Right renal pelvis (tissue), 4 donors: ENCODE results near the gene AK9. TPM values are rescaled to one million over a fixed set of nuclear protein-coding genes. Genes with fewer than 3 reads are reported as not detected.
"Not testable (repeated sequence)": the region's sequence is repeated elsewhere in the genome, so short reads cannot be mapped to it uniquely, and the experiment has no call there.

Experiments
- DNase-seq, 4 donors: peaks; one replicate each; pipeline ENCODE4 v3.0.0-alpha.2; 2013; ENCODE audit warnings: low read depth in 4 of 4, low spot score in 3 of 4, missing footprints in 1 of 4
- polyA plus RNA-seq, 4 donors: library from polyadenylated mRNA; unstranded; fragments of 120-200 nt; gene quantifications; one replicate each; pipeline ENCODE4 v1.2.1, GENCODE V29; 2013; ENCODE audit not compliant: insufficient read length in 4 of 4

The AK9 gene
- polyA plus RNA-seq, 4 donors, result 12.0 to 14.5 (median 13.6) TPM

DNA sequence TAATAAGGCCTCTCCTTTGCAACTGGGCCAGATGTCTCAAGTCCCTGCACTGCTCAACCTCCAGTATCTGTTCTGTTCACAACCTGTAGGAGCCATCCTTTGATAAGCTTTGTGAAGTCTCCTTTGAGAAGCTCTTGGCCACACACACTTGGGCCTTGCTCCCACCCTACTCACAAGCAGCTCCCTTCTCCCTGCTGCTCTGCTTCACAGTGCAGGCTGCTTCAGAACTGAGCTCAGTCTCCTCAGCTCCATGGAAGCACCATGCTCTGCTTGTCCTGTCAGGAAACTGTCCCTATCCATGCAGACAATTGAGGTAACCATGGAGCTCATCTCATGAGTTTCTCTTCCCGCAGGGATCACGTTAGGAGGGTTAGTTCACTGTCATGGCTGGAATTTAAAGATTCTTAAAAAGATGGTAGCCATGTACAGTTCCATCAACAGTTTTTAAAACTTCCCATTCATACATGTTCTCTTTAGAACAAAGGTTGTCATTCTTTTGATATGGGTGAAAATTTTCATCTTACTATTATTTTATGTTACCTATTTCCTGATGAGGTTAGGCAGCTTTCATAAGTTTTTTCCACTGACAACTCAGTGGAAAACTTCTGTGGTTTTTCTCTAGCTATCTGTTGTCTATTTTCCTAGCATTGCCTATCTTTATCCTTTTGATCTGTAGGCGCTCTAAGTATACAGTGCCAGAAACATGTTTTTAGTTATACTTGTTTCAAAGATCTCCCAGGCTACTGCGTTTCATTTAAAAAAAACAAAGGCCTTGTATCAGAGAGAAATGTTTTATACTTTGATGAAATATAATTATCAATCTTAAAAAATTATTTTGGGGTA lies 62.6 kb downstream of the AK9 start:
- no peak for DNase-seq

DNA sequence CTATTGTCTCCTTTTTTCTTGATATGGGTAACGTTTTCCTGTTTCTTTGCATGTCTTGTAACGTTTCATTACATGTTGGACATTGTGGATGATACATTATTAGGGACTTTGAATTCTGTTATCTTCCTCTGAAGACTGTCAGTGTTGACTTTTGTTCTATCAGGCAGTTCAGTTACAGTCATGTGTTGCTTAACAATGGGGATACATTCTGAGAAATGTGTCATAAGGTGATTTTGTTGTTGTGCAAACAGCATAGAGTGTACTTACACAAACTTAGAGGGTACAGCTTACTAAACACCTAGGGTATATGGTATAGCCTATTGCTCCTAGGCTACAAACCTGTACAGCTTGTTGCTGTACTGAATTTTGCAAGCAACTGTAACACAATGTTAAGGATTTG lies 64.7 kb downstream of the AK9 start:
- no peak for DNase-seq

DNA sequence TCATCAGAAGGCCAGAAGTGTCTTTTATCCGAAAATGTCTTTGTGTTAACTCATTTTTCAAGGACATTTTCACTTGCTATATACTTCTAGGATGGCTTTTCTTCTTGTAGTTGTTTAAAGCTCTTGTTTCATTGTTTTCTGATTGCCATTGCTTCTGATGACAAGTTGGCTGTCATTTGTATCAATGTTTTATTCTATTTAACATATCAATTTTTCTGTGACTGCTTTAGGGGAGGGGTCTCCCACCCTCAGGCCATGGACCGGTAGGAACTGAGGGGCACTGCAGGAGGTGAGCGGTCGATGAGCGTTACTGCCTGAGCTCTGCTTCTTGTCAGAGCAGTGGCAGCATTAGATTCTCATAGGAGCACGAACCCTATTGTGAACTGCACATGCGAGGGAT lies 65.8 kb downstream of the AK9 start:
- DNase-seq, result no peak

DNA sequence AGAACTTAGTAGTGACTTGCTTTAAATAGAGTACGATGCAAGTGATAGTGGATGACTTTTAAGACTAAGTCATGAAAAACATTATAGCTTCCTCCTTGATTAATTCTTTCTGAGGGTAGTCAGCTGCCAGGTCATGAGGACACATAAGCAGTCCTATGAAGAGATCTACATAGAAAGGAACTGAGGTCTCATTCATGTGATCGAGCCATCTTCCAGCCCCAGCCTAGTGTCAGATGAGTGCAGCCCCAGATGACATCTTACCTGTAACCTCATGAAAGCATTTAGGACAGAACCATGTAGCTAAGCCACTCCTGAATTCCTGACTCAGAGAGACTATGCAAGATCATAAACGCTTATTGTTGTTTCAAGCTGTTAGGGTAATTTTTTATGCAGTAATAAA lies 67.7 kb downstream of the AK9 start:
- no peak for DNase-seq

DNA sequence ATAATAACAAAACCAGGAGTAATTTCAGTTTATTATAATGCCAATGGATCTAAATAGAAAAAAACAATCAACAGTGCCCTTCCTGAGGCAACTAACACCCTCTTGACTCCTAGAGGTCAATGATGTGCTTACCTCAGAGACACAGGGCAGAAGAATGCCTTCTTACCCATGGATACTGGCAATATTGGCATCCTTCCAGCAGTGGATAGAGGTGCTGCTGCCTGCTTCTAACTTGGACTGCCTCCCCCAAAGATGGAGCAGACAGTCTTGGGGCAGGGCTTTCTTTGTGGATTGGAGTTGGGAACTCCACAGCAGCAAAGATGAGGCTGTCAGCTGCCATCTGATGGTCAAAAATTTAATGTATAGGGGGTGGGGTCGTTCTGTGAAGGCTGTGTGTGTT lies 78.7 kb downstream of the AK9 start:
- DNase-seq, result no peak

DNA sequence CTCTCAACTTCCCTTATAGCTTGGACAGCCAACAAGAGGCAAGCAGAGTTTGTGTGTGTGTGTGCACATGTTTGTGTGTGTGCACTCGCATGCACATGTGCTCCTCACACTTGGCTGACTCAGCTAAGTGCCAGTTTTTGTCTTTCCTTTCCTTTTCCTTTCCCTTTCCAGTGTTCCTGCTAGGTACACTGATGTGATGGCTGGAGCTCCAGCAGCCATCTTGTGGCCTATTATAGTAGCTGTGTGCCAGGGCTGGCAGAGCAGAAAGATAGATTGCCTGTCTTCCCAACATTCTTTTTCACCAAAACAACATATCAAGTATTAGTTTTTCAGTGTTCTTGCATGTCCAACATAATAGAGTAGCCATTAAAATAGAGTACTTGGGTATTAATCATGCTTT lies 79.5 kb downstream of the AK9 start:
- no peak for DNase-seq

DNA sequence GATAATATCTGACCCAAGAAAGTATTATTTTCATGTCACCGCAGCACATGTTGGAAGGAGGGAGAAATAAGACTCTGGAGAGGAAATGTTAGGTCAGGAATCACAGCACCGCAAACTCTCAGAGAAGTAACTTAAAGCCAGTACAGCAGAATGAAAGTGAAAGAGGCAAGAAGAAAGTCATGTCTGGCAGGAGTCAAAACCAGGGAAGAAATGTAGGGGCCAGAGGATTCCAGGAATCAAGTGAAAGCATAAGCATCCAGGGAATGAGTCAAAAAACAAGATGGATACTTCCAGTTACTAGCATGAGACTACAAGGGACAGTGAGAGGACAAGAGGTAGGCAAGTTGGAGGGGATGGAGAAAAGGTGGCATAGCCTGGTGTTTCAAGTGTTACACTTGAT lies 80.4 kb downstream of the AK9 start:
- DNase-seq, result peak in 3 of 4 donors; percentile 14 to 28 (median 20)

DNA sequence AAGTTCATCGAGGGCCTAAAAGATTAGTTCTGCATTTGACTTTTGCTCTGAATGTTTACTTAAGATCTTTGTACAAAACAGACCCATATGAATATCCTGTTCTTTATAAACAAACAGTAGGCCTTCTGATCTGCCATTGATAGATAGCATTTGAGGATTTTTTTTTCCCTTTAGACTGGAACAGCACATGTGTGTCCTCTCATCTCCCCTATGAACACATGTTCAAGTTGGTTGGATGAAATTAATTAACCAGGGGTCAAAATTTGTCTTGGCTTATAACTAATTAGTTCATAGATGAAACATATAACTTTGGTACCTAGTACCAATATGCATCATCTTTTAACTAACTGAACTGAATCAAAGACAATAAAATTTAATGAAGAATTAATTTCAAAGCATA lies 81.3 kb downstream of the AK9 start:
- no peak for DNase-seq

DNA sequence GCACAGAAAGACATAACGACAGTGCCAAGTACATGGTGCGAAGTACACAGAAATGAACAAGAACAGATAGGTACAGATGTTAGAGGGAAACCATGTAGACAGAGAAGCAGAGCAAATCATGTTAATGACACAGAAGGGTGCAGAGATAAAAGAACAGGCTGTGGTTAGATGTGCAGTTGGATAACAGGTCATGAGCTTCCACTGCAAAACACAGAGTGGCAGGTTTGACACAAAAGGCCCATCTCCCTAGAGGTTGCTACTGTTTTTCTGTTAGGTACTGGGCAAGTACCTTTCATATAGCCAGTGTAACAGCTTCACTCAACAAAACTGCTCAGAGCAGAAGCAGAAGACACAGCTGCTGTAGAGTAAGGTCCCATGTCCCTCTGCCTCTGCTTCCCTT lies 84.6 kb downstream of the AK9 start:
- no peak for DNase-seq

DNA sequence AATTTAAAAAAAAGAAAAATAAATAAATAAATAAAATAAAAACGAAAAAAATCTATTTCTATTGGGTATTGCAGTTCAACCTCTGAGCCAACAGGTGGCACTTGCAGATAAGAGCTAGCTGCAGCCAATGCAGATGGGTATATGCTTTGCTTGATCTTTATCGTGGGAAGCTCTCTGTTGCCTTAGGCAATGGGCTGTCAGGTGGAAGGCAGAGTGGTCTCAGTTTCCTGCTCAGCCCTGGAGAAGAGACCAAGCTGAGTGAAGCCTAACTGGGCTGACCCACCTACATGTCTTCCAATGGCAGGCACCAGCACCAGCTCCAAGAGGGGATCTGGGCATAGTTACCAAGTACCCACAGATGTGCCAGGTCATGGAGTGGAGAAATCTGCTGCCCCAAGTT lies 95.0 kb downstream of the AK9 start:
- DNase-seq, result no peak

DNA sequence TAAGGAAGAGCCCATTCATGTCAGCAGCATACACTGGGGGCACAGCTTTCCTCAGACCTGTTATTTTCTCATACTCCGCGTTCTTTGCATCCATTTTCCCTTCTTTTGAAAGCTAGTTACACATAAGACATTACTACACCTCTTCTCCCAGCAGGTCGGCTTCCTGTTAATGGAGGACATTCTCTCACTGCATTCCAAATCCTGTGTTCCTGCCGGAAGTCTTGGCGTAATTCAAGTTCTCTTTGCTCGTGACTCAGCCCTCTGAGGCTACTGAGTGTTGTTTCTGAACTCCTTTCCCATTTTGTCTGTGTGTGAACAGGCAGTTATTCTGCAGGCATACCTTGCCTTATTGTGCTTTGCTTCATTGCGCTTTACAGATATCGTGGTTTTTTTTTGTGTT lies 110.5 kb downstream of the AK9 start:
- no peak for DNase-seq

DNA sequence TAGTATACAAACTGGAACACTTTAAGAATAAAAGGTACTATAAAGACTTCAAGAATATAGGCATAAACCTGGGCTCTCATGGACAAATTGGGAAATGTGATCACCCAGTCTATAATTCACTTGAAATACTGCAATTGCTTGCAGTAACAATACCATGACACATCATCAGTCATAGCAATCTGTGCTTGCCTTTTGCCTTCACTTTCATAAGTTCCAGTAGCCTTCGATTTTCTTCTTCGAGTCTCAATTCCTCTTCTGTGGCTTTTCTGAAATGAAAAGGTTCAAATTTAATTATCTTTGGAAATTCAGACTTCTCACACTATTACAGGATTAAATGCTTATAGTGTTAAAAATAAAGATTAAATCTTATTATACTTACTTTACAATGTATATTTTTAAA lies 111.6 kb downstream of the AK9 start:
- DNase-seq, result no peak

DNA sequence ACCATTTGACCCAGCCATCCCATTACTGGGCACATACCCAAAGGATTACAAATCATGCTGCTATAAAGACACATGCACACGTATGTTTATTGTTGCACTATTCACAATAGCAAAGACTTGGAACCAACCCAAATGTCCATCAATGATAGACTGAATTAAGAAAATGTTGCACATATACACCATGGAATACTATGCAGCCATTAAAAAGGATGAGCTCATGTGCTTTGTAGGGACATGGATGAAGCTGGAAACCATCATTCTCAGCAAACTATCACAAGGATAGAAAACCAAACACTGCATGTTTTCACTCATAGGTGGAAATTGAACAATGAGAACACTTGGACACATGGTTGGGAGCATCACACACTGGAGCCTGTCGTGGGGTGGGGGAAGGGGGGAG lies 121.1 kb downstream of the AK9 start:
- DNase-seq, result not testable (repeated sequence)

DNA sequence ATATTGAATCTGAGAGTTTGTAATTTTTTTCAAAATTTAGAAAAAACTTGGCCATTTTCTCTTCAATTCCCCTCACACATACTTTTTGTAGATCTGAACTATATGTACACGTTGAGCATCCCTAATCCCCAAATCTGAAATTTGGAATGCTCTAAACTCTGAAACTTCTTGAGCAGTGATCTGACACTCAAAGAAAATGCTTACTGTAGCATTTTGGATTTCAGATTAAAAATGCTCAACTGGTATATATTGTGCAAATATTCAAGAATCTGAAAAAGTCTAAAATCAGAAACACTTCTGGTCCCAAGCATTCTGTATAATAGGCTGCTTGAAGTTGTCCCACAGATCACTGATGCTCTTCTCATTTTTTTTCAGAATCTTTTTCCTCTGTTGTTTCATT lies 129.2 kb downstream of the AK9 start:
- DNase-seq, result no peak

DNA sequence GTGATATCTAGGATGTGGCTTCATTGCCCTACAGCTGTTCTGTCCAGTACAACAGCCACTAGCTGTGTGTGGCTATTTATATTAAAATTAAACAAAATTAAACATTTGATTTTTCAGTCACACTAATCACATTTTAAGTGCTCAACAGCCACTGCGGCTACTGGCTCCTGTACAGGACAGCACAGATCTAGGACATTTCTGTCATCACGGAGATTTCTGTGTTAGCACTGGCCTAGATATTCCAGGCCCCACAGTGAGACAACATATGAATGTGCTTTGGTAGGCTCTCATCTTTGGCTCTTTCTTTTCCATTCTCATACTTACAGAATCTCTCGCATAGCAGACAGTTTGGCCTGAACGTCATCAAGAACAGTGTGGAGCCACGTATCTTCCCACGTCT lies 159.6 kb downstream of the AK9 start:
- no peak for DNase-seq

DNA sequence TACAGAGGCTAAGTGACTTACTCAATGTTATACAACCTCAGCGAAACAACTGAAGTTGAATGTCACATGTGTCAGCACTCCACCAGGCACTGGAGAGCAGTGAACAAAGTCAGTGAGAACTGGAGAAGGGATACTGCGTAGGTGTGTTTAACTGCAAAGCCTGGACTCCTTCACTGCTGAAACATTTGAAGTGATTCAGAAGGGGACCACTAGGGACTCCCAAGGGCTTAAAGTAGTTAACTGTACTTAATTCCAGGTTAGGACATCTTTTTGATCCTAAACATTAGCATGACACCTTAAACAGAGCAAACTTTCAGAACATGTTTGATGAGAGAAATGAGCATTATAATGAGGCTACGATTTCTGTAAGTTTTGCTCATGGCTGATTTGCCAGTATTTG lies 163.0 kb downstream of the AK9 start:
- DNase-seq, result no peak

DNA sequence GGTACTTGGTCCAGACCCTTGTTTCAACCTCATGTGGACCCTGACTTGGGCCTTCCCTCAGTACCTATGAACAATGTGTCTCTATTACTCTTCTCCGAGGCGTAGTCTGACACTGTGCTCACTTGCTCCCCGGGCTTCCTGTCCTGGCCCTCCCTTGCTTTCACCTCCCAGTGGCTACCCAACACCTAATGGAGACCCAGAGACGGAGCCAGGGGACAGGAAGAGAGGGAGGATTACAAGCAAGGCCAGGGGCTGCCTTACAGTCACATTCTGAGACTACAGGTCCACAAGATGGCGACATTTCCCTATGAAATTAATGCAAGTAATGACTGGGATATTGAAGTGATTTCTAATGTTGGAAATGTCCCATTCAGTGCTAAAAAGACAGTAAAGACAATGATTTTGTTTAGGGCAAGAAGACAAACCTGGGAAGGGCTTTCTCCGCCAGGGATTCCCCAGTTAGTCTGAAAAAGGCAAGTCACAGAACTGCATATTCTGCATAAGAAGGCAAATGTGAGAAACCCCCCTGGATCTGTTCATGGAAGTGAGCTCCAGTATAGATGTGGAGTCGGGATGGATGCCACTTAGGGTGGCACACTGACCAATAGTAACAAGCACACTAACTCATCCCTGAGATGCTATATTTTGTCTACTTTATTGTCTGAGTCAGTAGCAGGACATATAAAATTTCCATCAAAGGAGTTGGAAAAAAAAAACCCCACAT lies 163.9 kb downstream of the AK9 start:
- peak; percentile 44 to 61 (median 50) for DNase-seq

DNA sequence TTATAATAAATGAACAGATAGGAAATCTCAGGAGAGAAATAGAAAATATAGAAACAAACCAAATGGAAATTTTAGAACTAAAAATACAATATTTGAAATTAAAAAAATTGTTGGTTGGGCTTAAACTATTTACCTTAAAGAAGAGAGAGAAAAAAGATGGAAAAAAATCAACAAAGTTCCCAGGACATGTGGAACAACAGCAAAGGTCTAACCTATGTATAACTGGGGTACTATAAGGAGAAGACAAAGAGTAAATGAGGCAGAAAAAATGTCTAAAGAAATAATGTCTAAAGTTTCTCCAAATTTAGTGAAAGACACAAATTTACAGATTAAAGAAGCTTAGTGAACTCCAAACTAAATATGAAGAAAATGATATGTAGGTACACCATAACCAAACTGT lies 166.9 kb downstream of the AK9 start:
- no peak for DNase-seq

DNA sequence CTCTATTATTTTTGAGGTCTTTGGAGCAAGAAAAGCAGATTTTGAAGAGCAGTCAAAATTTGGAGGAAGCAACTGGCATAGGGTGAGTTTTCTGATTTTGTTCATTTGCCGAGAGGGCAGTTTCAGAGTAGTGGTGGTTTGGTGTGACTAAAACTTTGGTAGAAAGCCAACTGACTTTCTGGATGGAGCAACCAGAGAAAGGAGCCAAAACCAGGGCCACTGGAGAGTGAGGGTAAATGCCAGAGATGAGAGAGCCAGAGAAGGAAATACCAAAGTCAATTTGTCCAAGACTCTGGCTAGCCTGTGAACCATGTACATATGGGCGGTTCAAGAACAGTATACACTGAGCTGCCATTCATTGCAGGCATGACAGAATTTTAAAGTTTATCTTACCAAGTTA lies 167.5 kb downstream of the AK9 start:
- no peak for DNase-seq

DNA sequence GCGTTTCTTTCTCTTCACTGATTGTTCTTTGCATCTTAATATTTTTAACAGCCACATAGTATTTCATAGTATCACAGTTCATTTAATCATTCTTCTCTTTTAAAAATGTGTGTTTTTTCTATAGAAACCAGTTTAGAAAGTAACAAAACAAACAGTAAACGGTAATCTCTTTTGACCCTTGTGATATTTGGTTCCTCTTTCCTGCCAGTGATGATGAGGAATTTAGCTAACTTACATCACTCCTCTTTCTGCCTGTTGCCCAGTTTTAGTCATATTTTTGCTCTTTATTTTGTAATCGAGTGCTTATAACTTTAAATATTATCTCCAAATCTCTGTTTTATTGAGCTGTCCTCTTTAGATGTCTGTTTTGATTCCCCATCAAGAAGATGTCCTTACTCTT lies 169.9 kb downstream of the AK9 start:
- DNase-seq, result no peak

DNA sequence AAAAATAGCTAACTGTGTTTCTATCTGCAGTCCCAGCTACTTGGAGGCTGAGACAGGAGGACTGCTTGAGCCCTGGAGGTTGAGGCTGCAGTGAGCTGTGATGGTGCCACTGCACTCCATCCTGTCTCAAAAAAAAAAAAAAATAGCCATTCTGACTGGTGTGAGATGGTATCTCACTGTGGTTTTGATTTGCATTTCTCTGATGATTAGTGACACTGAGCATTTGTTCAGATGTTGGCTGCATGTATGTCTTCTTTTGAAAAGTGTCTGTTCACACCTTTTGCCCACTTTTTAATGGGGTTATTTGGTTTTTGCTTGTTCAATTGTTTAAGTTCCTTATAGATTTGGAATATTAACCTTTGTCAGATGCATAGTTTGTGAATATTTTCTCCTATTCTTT lies 171.4 kb downstream of the AK9 start:
- DNase-seq, result not testable (repeated sequence)

DNA sequence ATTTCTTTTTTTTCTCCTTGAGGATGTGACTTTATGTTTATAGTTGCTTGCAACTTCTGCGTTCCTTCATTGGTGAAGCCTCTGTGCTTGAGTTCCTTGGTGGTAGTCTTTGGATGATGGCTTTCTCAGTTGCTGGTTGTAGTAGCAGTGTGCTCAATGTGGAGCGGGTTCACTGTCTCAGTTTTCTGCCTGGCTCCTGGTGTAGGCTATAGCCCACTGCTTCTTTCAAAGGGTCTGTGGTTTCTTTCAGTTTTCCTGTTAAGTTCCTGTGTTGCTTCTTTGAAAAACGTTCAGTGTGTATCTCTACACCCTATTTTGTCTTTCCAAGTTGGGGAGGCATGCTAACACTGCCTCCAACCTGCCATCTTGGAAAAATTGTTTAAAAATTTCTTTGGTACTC lies 174.1 kb downstream of the AK9 start:
- DNase-seq, result no peak
